Rectal smooth muscle tissue (tissue), 1 donor: Measurements from ENCODE around the gene LONP2.
"Not testable (repeated sequence)": the region's sequence is repeated elsewhere in the genome, so short reads cannot be mapped to it uniquely, and the experiment has no call there.

Source experiments
- H3K27ac ChIP-seq: one replicate; pipeline ENCODE4 v1.7.0; 2013; ENCODE audit warnings: low read depth, low read length, inconsistent platforms
- H3K27me3 ChIP-seq: one replicate; pipeline ENCODE4 v1.7.0; 2013; ENCODE audit warnings: low read length; ENCODE audit not compliant: control insufficient read depth, insufficient read depth
- H3K36me3 ChIP-seq: one replicate; pipeline ENCODE4 v1.7.0; 2013; ENCODE audit warnings: low read length; ENCODE audit not compliant: control insufficient read depth, insufficient read depth
- H3K4me1 ChIP-seq: one replicate; pipeline ENCODE4 v1.7.0; 2013; ENCODE audit warnings: low read length; ENCODE audit not compliant: control insufficient read depth, insufficient read depth
- H3K4me3 ChIP-seq: one replicate; pipeline ENCODE4 v1.7.0; 2013; ENCODE audit warnings: low read length
- H3K9ac ChIP-seq: one replicate; pipeline ENCODE4 v1.7.0; 2013; ENCODE audit warnings: low read length

The LONP2 gene

DNA sequence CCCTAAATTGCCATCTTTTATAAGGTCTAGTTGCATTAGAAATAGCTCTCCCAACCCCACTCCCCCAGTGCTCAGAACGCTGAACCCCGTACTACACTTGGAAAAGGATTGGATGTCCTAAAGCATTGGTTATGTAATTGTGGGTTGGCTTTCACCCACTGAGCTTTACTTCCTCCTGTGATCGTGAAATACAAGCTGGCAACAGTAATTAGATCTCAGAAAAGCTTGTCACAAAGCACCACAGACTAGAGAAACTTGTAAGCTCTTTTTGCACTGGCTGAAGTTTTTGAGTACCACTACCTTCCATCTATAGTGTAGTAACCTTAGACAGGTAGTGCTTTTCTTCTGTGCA is 86.7 kb downstream of the LONP2 start:
- H3K36me3 ChIP-seq, result peaks cover 10% of the 10 kb centered on the region
- H3K4me3 ChIP-seq, result no peak overlapping the region
- H3K27me3 ChIP-seq, result no peaks in the 10 kb centered on the region
- no peak overlapping the region for H3K27ac ChIP-seq
- H3K9ac ChIP-seq, result no peak overlapping the region
- H3K4me1 ChIP-seq, result peaks cover 3% of the 10 kb centered on the region

- Histone ChIP-seq H3K9ac (no peak overlapping the region), H3K27me3 (no peaks in the 10 kb centered on the region), H3K27ac (no peak overlapping the region), H3K4me1 (peaks cover 3% of the 10 kb centered on the region), H3K4me3 (no peak overlapping the region), H3K36me3 (peaks cover 10% of the 10 kb centered on the region)
Observed at GRCh38 chr16:48332978-48333377, 88.9 kb downstream of the LONP2 start.

DNA sequence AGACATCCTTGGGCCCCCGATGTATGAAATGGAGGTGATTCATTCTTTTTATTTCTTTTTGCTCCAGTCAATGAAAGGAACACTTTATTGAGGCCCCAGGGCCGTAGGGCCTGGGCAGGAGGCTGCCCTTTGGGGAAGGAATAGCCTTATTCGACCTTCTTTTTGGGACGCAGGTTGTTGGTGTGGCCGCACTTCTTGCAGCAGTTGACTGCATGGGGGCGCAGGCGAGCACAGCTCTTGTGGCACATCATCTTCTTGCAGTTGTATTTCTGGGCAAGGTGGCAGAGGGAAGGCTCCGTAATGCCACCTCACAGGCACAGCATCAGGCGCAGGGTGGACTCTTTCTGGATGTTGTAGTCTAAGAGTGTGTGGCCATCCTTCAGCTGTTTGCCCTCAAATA is 90.2 kb downstream of the LONP2 start:
- Histone ChIP-seq H3K27ac (no peak overlapping the region), H3K27me3 (no peaks in the 10 kb centered on the region), H3K9ac (no peak overlapping the region), H3K4me1 (peaks cover 3% of the 10 kb centered on the region), H3K36me3 (peaks cover 10% of the 10 kb centered on the region), H3K4me3 (no peak overlapping the region)

DNA sequence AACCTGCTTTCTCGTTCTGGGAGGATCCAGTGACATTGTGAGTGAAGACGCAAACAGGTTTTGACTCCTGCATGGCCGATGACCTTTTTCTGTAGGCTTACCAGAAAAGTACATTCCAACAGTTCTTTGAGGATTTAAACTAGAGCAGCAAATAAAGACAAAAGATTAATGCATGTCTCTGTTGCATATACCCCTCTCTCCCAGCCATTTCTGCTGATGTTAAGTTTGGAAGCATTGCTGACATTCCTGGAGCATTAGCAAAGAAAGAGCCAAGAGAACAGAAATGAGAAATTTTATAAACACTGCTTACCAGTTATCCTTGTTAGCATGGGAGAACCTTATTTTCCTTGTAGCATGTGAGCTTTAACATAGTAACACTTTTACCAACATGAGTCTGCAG is 91.9 kb downstream of the LONP2 start:
- Histone ChIP-seq H3K4me1 (no peaks in the 10 kb centered on the region), H3K36me3 (peaks cover 10% of the 10 kb centered on the region), H3K27ac (no peak overlapping the region), H3K4me3 (no peak overlapping the region), H3K27me3 (no peaks in the 10 kb centered on the region), H3K9ac (no peak overlapping the region)

DNA sequence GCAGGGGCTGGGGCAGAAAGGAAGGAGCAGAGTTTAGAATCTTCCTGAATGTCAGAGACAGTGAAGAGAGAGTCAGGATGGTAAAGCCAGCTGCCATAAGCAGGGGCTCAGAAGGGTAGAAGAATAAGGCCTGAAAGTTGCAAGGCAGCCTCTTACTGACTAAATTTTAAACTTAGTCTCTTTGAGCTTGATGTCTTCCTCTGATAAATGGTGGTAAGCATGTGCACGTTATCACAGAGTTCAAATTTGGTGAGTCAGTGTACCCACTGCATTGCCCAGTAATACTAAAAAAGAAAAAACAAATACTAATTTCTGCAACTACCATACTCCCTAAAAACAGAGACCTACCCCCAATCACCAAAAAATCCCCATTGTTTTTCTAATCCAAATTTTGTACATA is 96.0 kb downstream of the LONP2 start:
- H3K36me3 ChIP-seq, result peaks cover 6% of the 10 kb centered on the region
- H3K9ac ChIP-seq, result no peak overlapping the region
- no peak overlapping the region for H3K4me3 ChIP-seq
- no peaks in the 10 kb centered on the region for H3K27me3 ChIP-seq
- no peaks in the 10 kb centered on the region for H3K4me1 ChIP-seq
- H3K27ac ChIP-seq, result no peak overlapping the region

- Histone ChIP-seq H3K9ac (no peak overlapping the region), H3K4me1 (no peaks in the 10 kb centered on the region), H3K4me3 (no peak overlapping the region), H3K27me3 (no peaks in the 10 kb centered on the region), H3K27ac (no peak overlapping the region), H3K36me3 (peaks cover 7% of the 10 kb centered on the region)
Observed at GRCh38 chr16:48342591-48342990, 98.5 kb downstream of the LONP2 start.

DNA sequence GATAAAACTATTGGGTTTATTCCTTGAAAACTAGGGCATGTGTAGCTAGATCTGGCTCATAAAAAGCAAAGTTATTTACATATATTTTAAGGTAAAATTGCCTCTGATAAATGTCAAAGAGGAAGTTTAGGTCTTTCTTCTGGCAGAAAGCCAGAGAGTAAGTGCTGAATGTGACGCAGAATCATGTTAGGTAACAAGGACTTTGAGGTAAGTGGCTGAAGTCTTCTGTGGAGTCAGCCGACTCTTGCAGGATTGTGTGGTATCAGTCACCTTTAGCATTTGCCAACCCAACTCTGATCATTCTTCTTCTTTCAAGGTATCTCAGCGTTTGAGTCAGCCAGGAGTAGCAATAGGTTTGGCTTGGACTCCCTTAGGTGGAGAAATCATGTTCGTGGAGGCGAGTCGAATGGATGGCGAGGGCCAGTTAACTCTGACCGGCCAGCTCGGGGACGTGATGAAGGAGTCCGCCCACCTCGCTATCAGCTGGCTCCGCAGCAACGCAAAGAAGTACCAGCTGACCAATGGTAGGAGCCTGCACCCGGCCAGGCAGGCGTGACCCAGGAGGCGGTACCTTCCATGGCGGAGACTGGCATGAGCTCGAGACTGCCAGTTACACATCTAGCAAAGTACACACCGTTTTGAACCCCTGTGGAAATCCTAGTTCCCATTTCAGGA is 103.2 kb downstream of the LONP2 start:
- Histone ChIP-seq H3K27ac (no peak overlapping the region), H3K36me3 (peaks cover 24% of the 10 kb centered on the region), H3K4me3 (no peak overlapping the region), H3K9ac (no peak overlapping the region), H3K4me1 (no peaks in the 10 kb centered on the region), H3K27me3 (no peaks in the 10 kb centered on the region)

DNA sequence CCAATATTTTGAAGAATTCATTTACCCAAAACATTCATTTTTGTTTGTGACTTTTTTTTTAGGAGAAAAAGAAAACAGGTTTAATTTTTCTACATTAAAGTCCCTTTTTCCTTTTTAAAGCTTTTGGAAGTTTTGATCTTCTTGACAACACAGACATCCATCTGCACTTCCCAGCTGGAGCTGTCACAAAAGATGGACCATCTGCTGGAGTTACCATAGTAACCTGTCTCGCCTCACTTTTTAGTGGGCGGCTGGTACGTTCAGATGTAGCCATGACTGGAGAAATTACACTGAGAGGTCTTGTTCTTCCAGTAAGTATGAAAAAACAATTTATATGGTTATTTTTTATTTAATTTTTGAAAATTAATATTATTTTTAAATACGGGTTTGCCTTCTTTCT is 103.9 kb downstream of the LONP2 start:
- Histone ChIP-seq H3K27ac (no peak overlapping the region), H3K9ac (no peak overlapping the region), H3K4me1 (no peaks in the 10 kb centered on the region), H3K4me3 (no peak overlapping the region), H3K27me3 (no peaks in the 10 kb centered on the region), H3K36me3 (peaks cover 23% of the 10 kb centered on the region)

DNA sequence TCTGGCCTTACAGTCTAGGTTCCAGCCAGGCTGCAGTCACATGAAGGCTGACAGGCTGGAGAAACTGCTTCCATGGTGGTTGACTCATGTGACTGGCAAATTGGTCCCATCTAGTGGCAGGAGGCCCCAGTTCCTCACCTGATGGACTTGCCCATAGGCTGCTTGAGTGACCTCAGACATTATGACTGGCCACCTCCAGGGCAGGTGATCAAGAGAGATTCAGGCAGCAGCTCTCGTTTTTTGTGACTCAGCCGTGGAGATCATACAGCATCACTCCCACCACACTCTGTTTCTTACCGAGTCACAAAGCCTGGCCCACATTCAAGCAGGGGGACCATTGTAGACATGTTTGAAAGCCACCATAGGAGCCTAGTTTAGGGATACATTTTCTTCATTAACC is 106.6 kb downstream of the LONP2 start:
- Histone ChIP-seq H3K36me3 (peaks cover 23% of the 10 kb centered on the region), H3K9ac (no peak overlapping the region), H3K27ac (no peak overlapping the region)

GRCh38 chr16:48352648-48353390 is 108.7 kb downstream of the LONP2 start:
- no peak overlapping the region for H3K27ac ChIP-seq
- H3K4me3 ChIP-seq, result no peak overlapping the region
- H3K27me3 ChIP-seq, result no peaks in the 10 kb centered on the region
- H3K4me1 ChIP-seq, result no peaks in the 10 kb centered on the region
- H3K36me3 ChIP-seq, result peaks cover 20% of the 10 kb centered on the region
- no peak overlapping the region for H3K9ac ChIP-seq

More for the DNA sequence above, 106.6 kb downstream of the LONP2 start:
- Histone ChIP-seq H3K4me3 (no peak overlapping the region), H3K27me3 (no peaks in the 10 kb centered on the region), H3K4me1 (no peaks in the 10 kb centered on the region)

GRCh38 chr16:48353565-48354163 is 109.6 kb downstream of the LONP2 start:
- Histone ChIP-seq H3K9ac (no peak overlapping the region), H3K27ac (no peak overlapping the region), H3K4me3 (no peak overlapping the region), H3K27me3 (no peaks in the 10 kb centered on the region), H3K36me3 (peaks cover 17% of the 10 kb centered on the region), H3K4me1 (no peaks in the 10 kb centered on the region)

GRCh38 chr16:48354385-48354784 is 110.3 kb downstream of the LONP2 start:
- H3K9ac ChIP-seq, H3K27ac ChIP-seq, H3K27me3 ChIP-seq, H3K4me1 ChIP-seq, H3K4me3 ChIP-seq: not testable (repeated sequence)
- peaks cover 17% of the 10 kb centered on the region for H3K36me3 ChIP-seq
